GM19240 (cell line): ENCODE data around the gene FAM120B.
"Not testable (repeated sequence)": the region's sequence is repeated elsewhere in the genome, so short reads cannot be mapped to it uniquely, and the experiment has no call there.

ENCODE experiments used
- DNase-seq: peaks from one replicate; pipeline ENCODE4 v3.0.0; 2011; ENCODE audit warnings: low spot score; ENCODE audit not compliant: insufficient read length

Gene FAM120B

GRCh38 chr6:170385506-170385905 lies 78.9 kb downstream of the FAM120B start:
- DNase-seq: no peak

DNA sequence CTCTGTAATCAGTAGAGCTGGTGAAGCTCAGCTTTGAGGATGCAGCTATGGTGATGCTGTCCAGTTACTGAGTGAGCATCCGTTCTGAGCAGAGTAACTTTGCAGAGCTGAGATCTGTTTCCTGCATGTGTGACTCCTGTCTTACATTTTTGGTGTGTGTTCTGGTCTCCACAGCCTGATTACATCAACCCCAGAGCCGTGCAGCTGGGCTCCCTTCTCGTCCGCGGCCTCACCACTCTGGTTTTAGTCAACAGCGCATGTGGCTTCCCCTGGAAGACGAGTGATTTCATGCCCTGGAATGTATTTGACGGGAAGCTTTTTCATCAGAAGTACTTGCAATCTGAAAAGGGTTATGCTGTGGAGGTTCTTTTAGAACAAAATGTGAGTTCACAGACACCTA lies 81.6 kb downstream of the FAM120B start:
- DNase-seq: no peak

GRCh38 chr6:170393033-170393432 lies 86.5 kb downstream of the FAM120B start:
- DNase-seq: no peak

- no peak for DNase-seq
Measured at GRCh38 chr6:170393807-170394399, 87.3 kb downstream of the FAM120B start.

- no peak for DNase-seq
Measured at GRCh38 chr6:170394980-170395379, 88.4 kb downstream of the FAM120B start.

DNA sequence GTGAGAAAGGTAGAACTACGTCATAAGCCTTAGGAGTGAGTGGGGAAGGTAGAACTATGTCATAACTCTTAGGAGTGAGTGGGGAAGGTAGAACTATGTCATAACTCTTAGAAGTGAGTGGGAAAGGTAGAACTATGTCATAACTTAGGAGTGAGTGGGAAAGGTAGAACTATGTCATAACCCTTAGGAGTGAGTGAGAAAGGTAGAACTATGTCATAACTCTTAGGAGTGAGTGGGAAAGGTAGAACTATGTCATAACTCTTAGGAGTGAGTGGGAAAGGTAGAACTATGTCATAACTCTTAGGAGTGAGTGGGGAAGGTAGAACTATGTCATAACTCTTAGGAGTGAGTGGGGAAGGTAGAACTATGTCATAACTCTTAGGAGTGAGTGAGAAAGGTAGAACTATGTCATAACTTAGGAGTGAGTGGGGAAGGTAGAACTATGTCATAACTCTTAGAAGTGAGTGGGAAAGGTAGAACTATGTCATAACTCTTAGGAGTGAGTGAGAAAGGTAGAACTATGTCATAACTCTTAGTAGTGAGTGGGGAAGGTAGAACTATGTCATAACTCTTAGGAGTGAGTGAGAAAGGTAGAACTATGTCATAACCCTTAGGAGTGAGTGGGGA lies 92.3 kb downstream of the FAM120B start:
- DNase-seq: not testable (repeated sequence)

- not testable (repeated sequence) for DNase-seq
Measured at GRCh38 chr6:170399955-170400558, 93.5 kb downstream of the FAM120B start.

GRCh38 chr6:170402318-170403040 lies 95.9 kb downstream of the FAM120B start:
- DNase-seq: no peak

DNA sequence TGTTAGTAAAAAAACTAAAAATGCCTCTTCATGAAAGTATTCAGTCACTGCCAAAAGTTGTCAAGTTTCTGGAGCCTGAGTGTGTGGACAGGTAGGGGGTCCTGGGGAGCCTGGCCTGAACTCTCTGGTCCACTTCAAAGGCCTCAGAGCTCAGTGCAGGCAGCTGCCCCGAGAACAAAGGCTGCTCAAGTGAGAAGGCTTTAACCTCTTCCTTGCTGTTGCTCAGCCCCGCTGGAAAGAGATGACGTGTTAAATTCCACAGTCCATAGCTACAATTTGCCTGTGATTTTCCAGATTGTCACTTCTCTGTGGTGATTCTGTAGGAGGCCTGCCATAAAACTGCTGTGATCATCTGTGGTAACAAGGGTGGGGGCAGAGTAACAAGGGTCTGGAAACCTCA lies 96.9 kb downstream of the FAM120B start:
- DNase-seq: no peak

GRCh38 chr6:170404036-170404435 lies 97.5 kb downstream of the FAM120B start:
- DNase-seq: no peak

GRCh38 chr6:170404697-170405096 lies 98.1 kb downstream of the FAM120B start:
- no peak for DNase-seq

GRCh38 chr6:170405311-170405975 lies 98.9 kb downstream of the FAM120B start:
- DNase-seq: no peak

DNA sequence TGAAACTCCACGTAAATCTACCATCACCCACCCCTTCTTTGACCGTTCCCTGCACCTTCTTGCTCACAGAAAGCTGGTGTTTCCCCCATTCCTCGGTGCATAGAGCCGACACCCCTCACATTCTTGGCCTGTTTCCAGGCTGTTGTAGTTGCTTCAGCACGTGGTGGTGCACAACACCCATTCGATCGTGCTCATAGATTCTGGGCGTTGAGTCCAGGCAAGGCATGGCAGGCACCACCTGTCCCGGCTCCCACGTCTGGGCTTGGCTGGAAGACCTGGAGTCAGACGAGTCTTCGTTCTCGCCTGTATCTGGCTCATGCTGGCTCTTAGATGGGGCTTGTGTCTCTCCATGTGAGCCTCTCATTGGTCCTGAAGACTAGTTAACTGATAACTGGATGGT lies 100.6 kb downstream of the FAM120B start:
- no peak for DNase-seq

DNA sequence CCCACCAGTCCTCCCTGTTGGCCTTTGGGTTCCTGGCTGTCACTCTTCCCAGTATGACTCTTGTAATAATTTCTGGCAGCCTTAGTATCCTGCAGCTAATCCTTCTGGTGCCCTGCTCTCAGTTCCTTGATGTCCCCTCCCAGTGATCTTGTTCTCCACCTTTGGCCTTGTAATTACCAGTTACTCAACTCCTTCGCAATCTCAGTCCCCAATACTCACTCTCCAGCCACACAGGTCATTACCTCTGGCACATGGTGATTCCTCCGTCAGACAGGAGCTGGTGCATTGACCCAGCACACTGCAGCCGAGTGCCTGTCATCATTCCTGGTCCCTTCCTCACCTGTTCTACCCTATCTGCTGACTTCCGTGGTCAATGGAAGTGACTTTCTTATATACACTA lies 101.4 kb downstream of the FAM120B start:
- no peak for DNase-seq

DNA sequence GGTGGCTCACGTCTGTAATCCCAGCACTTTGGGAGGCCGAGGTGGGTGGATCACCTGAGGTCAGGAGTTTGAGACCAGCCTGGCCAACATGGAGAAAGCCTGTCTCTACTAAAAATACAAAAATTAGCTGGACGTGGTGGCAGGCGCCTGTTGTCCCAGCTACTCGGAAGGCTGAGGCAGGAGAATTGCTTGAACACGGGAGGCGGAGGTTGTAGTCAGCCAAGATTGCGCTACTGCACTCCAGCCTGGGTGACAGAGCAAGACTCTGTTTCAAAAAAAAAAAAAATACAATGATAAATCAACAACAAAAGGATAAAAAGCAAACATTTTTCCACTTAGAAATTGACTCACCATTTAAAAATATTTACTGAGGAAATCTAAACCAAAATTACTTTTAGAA lies 103.2 kb downstream of the FAM120B start:
- not testable (repeated sequence) for DNase-seq

DNA sequence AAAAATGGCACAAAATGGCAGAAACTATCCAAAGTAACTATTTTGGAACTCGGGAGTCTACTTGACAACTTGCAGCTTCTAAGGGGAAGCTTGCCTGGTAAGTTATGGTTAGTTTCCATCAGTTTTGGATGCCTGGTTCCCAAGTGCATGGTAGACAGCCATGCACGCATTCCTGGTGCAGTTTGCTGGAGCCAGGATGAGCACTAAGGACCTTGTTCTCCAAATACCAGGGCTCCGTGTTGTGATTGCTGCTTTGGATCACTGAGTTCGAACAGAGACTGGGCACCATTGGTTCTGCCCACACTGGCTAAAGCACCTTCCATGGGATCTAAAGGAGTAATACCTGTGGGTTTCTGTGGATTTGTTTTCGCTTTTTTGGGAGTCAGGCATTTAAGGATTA lies 103.7 kb downstream of the FAM120B start:
- no peak for DNase-seq

DNA sequence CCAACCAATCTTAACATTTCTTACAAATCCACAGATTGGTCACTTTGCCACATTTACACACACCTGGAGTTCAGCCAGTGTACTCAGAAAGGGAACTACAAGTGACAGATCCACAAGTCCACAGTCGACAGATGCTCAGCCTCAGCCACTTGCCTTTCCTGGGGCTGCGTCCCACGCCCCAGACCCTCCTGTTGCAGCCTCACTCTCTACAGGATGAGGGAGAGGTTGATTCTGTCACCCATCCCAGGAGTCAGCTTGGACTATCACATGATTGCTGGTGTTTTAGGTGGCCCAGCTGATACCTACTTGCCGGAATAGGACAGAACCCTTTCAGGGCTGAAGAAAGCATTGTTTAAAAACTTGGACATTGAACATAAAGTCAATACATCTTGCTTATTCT lies 108.8 kb downstream of the FAM120B start:
- DNase-seq: no peak

DNA sequence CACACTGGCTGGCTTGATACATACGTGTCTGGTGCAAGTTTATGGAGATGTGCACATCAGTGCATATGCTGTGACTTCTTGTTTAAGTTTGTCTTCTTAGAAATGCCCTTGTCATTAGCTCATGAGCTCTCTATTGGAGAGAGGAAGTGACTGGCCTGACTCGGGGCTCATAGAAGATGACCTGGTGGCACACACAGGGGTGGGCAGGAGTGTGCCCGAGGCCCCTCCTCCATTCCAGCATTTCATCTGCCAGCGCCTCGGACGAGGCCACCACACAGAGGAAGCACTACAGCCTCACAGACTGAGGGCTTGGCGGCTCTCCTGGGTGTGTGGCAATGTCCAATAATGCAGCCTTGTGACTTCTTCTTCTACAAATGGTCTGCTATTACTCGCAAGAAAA lies 109.7 kb downstream of the FAM120B start:
- DNase-seq: no peak

DNA sequence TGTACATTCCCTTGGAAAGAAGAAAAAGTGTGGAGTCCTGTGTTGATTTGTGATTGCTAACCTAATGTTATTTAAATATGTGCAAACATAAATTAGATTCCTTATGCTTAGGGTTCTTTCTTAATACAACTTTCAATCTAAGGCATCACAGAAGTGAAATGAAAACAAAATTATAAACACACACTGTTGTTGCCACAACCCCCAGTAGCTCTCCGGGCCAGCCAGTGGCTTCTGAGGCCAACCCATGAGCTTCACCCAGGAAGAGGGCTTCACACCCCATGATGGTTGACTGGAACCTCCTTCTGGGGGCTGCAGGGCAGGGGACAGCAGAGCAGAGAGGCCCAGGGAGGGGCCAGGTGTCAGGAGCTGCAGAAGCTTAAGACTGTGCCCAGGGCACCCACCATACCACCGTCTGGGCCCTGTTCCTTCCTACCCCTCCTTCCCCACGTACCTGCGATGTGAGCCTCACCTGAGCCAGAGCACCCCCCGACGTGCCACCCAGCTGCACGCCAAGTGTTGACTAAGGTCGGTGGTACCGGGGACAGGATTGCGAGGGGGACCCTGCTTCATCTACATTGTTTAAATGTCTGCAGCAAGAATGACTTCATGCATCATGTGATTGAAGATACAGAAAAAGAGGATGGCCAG lies 110.5 kb downstream of the FAM120B start:
- no peak for DNase-seq

DNA sequence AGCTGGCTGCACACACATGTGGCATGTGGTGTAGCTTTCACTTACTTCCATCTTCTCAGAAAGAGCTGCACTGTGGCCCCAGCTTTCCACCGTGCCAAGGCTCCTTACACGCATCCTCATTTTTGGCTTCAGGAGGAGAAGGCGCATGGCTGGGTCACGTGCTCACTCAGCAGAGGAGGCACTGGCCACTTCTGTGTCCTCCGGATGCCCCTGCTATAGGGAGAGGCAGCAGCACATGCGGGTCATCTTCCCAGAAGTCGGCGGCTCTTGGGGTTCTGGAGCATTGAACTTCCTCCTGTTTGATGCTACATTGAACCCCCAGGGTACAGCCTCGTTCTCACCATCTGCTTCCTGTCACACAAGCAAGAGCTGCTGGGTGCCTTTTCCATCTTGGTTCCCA lies 111.3 kb downstream of the FAM120B start:
- DNase-seq: no peak

DNA sequence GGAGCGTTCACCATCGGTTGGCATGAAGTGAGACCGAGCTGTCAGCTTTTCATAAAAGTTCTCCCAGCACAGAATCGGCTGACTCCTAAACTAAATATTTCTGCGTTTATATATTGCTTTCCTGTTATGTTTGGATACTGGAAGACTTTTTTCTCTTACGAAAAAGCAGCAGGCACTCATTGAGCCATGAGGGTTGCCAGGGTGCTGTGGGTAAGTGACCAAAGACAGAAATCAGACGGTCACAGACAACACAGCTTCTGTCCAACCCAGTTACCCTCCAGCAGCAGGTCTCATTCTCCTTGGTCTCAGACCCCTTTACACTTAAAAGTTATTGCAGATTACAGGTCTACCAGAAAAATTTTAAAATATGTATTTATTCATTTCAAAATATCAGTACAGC lies 113.7 kb downstream of the FAM120B start:
- no peak for DNase-seq
